GM19025 (cell line): ENCODE data around the gene CRYAB.
"Not testable (repeated sequence)": the region's sequence is repeated elsewhere in the genome, so short reads cannot be mapped to it uniquely, and the experiment has no call there.

Experiments used
- ATAC-seq: cut with Tn5 transposase; IDR thresholded peaks from one replicate; pipeline ENCODE4 v1.9.1; 2021; ENCODE audit warnings: mild to moderate bottlenecking, low read depth, moderate library complexity; ENCODE audit not compliant: unreplicated experiment

Gene CRYAB

DNA sequence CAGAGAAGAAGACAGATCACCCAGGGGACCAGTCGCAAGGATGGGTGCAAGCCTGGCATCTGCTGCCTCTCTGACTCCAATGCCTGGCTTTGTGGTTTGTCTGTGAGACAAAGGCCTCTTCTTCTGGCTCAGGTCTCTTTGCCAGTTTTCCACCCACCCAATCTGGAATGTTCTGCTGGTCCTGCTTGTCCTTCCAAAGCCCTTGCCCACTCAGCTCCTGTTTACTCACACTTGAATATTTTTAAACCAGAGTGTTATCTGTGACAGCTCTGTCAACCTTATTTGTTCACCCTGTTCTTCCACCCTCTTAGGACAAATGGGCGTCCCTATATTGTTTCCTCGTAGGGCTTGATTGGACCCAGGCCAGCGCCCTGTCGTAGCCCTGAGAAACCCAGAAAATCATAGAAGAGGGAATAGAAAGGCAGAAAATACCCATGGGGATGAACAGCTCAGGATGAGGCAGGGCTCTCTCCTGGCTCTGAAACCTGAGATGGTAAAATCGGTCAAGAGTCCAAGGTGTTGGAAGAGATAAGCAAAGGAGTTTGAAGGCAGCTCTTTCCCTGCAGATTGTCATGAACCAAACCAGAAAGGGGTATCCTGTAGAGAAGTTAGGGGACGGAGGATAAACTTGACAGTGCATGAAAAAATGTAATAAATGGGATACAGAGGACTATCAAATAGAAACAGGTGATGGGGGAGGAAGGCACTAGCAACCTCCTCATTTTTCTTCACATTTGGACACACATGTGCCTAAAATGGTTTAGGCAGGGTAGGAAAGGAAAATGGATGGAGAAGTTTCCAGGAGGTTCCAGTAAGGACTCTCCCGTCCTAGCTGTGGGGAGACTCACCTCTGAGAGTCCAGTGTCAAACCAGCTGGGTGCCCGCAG lies 651 bp downstream of the CRYAB start:
- no peak for ATAC-seq

DNA sequence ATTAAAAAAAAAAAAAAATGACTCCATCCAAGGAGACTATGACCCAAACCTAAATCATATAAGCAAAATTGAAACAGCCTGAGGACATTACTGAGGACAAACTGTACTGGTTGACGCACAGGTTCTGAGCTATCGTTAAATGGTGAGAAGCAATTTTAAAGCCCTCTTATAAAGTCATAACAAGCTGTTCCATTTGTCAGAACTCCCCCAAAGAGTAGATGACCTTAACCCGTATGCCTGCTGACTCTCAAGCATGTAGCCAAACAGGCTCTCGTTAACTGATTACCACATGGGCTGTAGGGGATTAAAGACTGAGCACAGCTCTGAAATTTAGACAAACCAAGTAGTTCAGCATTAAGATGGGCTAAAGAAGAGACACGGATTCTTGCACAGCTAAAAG lies 2.2 kb downstream of the CRYAB start:
- ATAC-seq: no peak

DNA sequence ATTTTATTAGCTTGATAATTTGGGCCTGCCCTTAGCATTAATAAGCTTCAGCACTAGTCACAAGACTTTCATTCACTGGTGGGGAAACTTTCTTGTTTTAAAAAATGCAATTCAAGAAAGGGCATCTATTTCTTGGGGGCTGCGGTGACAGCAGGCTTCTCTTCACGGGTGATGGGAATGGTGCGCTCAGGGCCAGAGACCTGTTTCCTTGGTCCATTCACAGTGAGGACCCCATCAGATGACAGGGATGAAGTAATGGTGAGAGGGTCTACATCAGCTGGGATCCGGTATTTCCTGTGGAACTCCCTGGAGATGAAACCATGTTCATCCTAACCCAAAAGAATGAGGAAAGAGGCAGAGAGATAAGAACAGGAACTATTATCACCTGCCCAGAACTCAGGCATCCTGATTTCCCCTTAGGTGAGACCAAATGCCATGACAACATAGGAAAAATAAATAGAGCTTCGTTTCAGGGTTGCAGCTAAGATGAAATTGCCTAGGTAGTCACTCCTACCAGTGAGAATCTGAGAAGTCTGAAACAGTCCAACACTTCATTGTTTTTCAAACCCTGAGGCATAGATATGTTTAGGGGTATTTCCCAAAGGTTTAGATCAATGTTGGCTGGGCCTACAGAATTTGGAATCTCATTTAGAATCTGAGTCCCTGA lies 2.8 kb downstream of the CRYAB start:
- no peak for ATAC-seq

- ATAC-seq: no peak
Measured at GRCh38 chr11:111906680-111907079, 4.9 kb downstream of the CRYAB start.

DNA sequence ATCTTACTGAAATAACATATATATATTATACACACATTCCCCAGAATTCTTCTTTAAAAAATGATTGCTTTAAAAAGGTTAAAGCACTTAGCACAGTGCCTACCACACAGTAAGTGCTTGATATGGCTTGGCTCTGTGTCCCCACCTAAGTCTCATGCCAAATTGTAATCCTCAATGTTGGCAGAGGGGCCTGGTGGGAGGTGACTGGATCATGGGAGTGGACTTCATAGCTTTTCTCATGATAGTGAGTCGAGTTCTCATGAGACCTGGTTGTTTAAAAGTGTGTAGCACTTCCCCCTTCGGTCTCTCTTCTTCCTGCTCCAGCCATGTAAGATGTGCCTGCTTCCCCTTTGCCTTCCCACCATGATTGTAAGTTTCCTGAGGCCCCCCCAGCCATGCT lies 6.2 kb downstream of the CRYAB start:
- no peak for ATAC-seq

- ATAC-seq: no peak
Measured at GRCh38 chr11:111886844-111887243, 24.7 kb downstream of the CRYAB start.

GRCh38 chr11:111886032-111886431 lies 25.5 kb downstream of the CRYAB start:
- ATAC-seq: no peak

DNA sequence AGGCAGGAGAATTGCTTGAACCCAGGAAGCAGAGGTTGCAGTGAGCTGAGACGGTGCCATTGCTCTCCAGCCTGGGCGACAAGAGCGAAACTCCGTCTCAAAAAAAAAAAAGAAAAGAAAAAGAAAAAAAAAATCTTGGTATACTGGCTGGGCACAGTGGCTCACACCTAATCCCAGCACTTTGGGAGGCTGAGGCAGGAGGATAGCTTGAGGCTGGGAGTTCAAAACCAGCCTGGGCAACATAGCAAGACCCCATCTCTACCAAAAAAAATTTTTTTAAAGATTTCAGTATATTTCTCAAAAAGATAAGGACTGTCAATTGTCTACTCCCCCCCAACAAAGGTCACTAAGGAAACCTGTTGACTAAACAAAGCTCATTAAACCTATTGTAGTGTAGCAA lies 26.5 kb downstream of the CRYAB start:
- ATAC-seq: not testable (repeated sequence)

DNA sequence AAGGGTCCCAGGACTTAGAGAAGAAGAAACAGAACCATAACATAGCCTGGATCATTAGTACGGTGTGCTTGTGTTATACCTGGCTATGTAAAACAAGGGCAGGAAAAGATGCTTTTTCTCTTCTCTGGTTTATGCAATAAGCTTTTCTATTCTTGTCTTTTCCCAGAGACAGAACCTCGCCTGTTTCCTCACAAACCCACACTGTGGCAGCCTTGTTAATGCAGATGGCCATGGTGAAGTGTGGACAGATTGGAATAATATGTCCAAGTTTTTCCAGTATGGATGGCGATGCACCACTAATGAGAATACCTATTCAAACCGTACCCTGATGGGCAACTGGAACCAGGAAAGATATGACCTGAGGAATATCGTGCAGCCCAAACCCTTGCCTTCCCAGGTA lies 29.4 kb downstream of the CRYAB start:
- ATAC-seq: no peak

GRCh38 chr11:111879637-111879960 lies 32.0 kb downstream of the CRYAB start:
- ATAC-seq: peak; percentile 2

DNA sequence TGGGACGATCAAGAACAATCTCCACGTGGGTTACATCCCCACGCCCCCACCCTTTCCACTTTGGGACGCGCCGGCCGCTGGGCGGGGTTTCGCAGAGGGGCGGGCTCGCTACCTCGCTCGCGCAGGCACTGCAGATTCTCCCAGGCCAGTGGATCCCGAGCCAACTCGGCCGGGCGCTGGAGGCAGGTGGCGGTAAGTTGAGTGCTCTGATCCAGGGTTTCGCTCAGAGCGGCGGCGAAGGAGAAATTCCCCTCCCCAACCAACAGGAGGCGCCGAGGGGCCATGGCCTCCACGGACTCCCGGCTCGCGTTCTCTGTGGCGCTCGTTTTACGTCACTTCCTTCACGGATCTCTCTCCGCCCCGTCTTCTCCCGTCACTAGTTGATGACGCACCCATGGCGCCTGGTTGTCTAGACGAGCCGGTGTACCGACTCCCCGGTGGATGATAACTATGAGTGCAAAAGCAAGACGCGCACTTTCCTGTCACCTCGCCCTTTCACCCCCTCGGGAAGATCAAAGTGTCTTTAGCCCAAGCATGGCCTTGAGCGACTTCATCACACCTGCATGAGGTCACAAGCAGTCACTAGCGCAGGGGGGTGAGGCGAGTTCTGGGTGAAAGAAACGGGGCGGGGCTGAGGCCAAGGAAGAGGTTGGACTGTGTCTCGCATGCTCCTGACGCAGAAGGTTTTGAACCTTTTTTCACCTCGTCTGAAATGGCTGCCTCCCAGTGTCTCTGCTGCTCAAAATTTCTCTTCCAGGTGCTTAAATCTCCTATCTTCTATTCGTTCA lies 32.5 kb downstream of the CRYAB start, which contains the start of the genes CFAP68 and FDXACB1:
TSS of gene CFAP68 (plus strand) at position 693 of the 788 bp plus-strand sequence. CDS start at position 713, 20 bp downstream.
TSS of gene FDXACB1 (minus strand) at position 317 of the 788 bp plus-strand sequence. CDS start at position 284, 33 bp downstream.
- ATAC-seq: peak; percentile 84

DNA sequence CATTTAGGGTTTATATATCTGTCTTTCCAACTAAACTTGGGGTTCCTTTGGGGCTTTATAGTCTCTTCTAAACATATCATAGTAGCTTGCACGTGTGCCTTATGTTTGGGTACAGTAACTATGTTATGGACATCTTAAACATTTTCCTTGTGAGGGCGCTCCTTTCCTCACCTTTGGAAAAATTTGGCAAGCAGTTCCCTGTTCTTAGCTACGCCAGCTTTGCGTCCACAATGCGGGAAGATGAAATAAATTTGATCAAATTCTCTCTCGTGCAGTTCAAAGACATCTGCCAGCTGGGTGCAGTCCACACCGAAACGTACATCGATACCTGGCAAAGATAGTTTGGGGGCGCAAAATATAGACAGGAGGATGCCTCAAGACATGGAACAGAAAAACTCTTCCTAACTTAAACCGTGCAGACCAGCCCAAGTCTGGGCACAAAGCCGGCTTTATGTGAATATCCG lies 33.2 kb downstream of the CRYAB start:
- no peak for ATAC-seq

- no peak for ATAC-seq
Measured at GRCh38 chr11:111871693-111872161, 39.8 kb downstream of the CRYAB start.

DNA sequence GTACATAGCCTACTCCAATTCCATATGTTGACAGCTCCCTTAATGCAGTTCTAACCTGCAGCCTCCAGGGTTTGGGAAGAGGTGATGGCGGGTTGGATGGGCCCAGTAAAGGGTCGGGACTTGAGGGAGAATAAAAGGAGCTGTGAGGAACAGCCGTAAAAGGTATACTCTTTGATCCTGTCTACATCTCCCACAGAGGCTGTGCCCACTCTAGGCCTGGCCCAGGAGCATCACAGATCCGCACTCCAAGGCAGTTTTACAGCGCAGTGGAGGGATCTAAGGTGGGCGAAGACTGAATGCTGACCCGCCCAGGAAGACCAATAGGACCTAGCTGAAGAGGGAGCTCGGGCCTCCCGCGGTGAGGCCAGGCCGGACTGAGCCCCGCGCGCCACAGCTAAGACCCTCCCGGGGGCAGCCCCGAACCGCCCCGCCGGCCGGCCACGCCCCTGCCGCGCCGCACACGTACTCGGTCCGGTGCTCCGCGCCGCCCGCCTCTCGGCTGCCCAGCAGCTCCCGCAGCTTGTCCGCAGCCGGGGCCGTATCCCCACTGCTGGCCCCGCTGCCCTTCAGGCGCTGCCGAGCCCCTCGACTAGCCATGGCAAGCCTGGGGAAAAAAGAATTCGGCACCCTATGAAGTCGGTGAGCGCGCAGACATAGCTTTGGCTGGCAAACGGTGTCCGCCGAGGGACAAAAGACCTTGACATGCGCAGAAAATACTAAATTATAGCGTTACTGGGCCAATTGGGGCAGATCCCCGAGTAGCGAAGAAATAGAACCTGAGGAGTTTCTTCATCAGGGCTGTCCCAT lies 40.5 kb downstream of the CRYAB start, which contains the start of gene ALG9:
TSS of gene ALG9 (minus strand) at position 696 of the 807 bp plus-strand sequence. CDS start at position 597, 99 bp downstream.
- peak; percentile 90 for ATAC-seq

DNA sequence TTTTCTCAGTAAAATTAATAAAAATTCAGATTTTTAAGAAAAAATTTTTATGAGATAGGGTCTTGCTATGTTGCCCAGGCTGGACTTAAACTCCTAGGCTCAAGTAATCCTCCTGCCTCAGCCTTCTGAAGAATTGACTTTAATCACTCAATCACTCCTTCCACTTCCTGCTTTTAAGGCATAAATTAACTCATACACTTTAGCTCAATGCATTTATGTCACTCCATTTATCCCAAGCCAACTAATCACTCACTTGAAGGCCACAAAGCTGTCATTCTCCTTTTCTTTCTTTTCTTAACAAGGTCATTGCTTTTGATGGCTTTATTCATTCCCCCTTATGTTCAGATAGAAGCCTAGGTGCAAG lies 41.1 kb downstream of the CRYAB start:
- no peak for ATAC-seq

DNA sequence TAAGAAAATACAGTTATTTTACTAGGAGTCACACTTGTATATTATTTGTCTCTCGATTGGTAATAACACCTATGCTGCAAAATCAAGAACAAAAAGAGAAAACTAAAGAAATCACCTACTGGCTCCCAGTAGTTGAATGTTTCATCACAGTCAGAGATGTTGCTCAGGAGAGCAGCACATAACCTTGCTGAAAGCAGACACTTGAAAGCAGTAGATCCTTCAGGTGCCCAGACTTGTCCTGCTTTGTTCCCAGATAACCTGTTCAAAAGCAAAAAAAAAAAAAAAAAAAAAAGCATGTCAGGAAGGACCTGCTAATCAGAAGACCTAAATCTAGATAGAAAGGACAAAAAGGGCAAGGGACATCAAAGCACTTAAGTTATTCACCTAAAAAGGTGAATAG lies 41.5 kb downstream of the CRYAB start:
- ATAC-seq: no peak

DNA sequence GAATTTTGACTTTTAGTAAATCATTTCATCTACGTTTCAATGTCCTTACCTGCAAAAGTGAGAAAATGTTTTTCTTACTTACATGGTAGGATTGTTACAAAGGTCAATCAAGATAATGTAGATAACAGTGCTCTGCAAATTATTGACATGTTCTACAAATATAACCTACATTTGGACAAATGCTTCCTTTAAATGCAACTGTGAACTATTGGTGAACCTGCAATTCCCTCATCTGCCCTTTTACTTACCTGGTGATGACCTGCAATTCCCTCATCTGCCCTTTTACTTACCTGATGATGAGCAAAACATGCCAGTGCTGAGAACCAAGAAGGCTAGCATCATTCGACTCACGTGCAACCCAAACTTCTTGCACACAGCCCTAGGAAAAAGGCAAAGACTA lies 51.3 kb downstream of the CRYAB start:
- no peak for ATAC-seq
